Inflammatory macrophage (primary cell): Measurements from ENCODE around the gene GDI2.

Experiments
- DNase-seq, 2 donors: peaks; one replicate each; pipeline ENCODE4 v3.0.0-alpha.2; 2020 to 2022

GDI2 gene

GRCh38 chr10:5738427-5738826, 74.8 kb downstream of the GDI2 start:
- no peak for DNase-seq

- no peak for DNase-seq
Measured at GRCh38 chr10:5737352-5737751, 75.9 kb downstream of the GDI2 start.

GRCh38 chr10:5736591-5736990, 76.6 kb downstream of the GDI2 start:
- DNase-seq, result no peak

- DNase-seq, result no peak
Measured at GRCh38 chr10:5735119-5735518, 78.1 kb downstream of the GDI2 start.

GRCh38 chr10:5732141-5732540, 81.1 kb downstream of the GDI2 start:
- no peak for DNase-seq

- DNase-seq, result no peak
Measured at GRCh38 chr10:5731559-5731958, 81.7 kb downstream of the GDI2 start.

- DNase-seq, result no peak
Measured at GRCh38 chr10:5730766-5731165, 82.5 kb downstream of the GDI2 start.

GRCh38 chr10:5723692-5724091, 89.5 kb downstream of the GDI2 start:
- no peak for DNase-seq

- no peak for DNase-seq
Measured at GRCh38 chr10:5720182-5720581, 93.1 kb downstream of the GDI2 start.

- DNase-seq, result no peak
Measured at GRCh38 chr10:5719546-5719945, 93.7 kb downstream of the GDI2 start.
